Mesothelial cell of epicardium (in vitro differentiated cells): ENCODE data around the gene TGM2. TPM values are rescaled to one million over a fixed set of nuclear protein-coding genes. Genes with fewer than 3 reads are reported as not detected.

ENCODE experiments used
- DNase-seq, 2 experiments: peaks; one replicate each; pipeline ENCODE4 v3.0.0; 2021; ENCODE audit warnings: low spot score in 2 of 2; ENCODE audit not compliant: unreplicated experiment in 2 of 2
- H3K27ac Mint-ChIP-seq: 2 replicates; pipeline ENCODE4 v1.8.0; 2021; ENCODE audit warnings: mixed read lengths
- H3K27me3 Mint-ChIP-seq: 2 replicates; pipeline ENCODE4 v1.8.0; 2021; ENCODE audit warnings: low read depth, mixed read lengths
- H3K36me3 Mint-ChIP-seq: 2 replicates; pipeline ENCODE4 v1.8.0; 2021; ENCODE audit warnings: mixed read lengths
- H3K4me1 Mint-ChIP-seq: 2 replicates; pipeline ENCODE4 v1.8.0; 2021; ENCODE audit warnings: mixed read lengths
- H3K4me3 Mint-ChIP-seq: 2 replicates; pipeline ENCODE4 v1.8.0; 2021; ENCODE audit warnings: mild to moderate bottlenecking, moderate library complexity, mixed read lengths
- H3K9me3 Mint-ChIP-seq: 2 replicates; pipeline ENCODE4 v1.8.0; 2021; ENCODE audit warnings: mixed read lengths
- total RNA-seq: library from RNA; stranded (reverse); gene quantifications from 3 replicates; pipeline ENCODE4 v1.2.1, GENCODE V29; 2021
- TF ChIP-seq, protein P1 (sequence below): fragments of 200-600 bp; sonication (generic); IDR thresholded peaks from one replicate; pipeline ENCODE4 v1.5.0; 2021; ENCODE audit warnings: antibody characterized with exemption; ENCODE audit not compliant: unreplicated experiment

Gene TGM2
- total RNA-seq, 1 donor from 2014 or later: 35.7 TPM

- H3K27ac Mint-ChIP-seq: no peak overlapping the region
- H3K36me3 Mint-ChIP-seq: no peaks in the 10 kb centered on the region
- peaks cover 4% of the 10 kb centered on the region for H3K4me1 Mint-ChIP-seq
- H3K4me3 Mint-ChIP-seq: no peak overlapping the region
- TF ChIP-seq, protein P1, sequence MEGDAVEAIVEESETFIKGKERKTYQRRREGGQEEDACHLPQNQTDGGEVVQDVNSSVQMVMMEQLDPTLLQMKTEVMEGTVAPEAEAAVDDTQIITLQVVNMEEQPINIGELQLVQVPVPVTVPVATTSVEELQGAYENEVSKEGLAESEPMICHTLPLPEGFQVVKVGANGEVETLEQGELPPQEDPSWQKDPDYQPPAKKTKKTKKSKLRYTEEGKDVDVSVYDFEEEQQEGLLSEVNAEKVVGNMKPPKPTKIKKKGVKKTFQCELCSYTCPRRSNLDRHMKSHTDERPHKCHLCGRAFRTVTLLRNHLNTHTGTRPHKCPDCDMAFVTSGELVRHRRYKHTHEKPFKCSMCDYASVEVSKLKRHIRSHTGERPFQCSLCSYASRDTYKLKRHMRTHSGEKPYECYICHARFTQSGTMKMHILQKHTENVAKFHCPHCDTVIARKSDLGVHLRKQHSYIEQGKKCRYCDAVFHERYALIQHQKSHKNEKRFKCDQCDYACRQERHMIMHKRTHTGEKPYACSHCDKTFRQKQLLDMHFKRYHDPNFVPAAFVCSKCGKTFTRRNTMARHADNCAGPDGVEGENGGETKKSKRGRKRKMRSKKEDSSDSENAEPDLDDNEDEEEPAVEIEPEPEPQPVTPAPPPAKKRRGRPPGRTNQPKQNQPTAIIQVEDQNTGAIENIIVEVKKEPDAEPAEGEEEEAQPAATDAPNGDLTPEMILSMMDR: no peak
- peaks cover 3% of the 10 kb centered on the region for H3K9me3 Mint-ChIP-seq
- no peak for DNase-seq
- H3K27me3 Mint-ChIP-seq: no peaks in the 10 kb centered on the region
These were observed 46.4 kb upstream of the TGM2 start for GRCh38 chr20:38211200-38212097.

- Mint-ChIP-seq H3K4me1 (peaks cover 4% of the 10 kb centered on the region), H3K36me3 (no peaks in the 10 kb centered on the region), H3K27ac (no peak overlapping the region), H3K9me3 (peaks cover 7% of the 10 kb centered on the region), H3K27me3 (no peaks in the 10 kb centered on the region), H3K4me3 (no peak overlapping the region)
- DNase-seq: no peak
- TF ChIP-seq, protein P1: no peak
These were observed 45.7 kb upstream of the TGM2 start for GRCh38 chr20:38210741-38211140.

GRCh38 chr20:38209736-38210405 is 44.8 kb upstream of the TGM2 start:
- no peak for DNase-seq
- Mint-ChIP-seq H3K4me1 (peaks cover 4% of the 10 kb centered on the region), H3K27me3 (no peaks in the 10 kb centered on the region), H3K9me3 (peaks cover 7% of the 10 kb centered on the region), H3K4me3 (no peak overlapping the region), H3K36me3 (no peaks in the 10 kb centered on the region), H3K27ac (no peak overlapping the region)
- TF ChIP-seq, protein P1: no peak

DNA sequence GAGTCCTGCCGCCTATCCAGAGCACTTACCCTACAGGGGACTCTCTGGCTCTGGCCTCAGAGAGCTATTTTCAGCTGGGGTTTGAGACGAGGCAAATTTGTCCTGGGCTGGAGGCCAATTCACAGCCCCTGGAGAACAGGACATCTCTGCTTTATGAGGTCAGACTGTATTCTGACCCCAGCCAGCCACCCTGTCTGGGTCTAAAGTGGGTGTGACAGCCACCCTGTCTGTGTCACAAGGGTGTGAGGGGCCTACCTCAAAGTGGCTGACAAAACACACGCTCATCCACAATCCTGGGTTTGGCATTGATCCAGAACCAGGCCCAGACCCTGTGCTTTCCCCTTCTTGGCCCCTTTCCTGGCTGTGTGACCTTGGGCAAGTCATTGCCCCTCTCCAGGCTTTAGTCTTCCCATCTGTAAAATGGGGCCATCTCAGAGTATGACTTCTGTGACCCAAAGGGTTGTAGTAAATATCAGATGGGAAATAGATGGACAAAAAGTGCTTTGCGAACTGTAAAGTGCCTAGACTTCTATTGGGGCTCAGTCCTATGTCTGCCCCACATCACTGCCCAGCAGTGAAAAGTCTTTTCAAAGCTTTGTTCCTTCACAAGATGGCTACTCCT is 44.1 kb upstream of the TGM2 start:
- DNase-seq: no peak

GRCh38 chr20:38208523-38208922 is 43.5 kb upstream of the TGM2 start:
- Mint-ChIP-seq H3K36me3 (no peaks in the 10 kb centered on the region), H3K9me3 (peaks cover 7% of the 10 kb centered on the region), H3K4me3 (no peak overlapping the region), H3K4me1 (no peaks in the 10 kb centered on the region), H3K27me3 (no peaks in the 10 kb centered on the region), H3K27ac (no peak overlapping the region)
- no peak for DNase-seq
- TF ChIP-seq, protein P1: no peak

More for the DNA sequence above, 44.1 kb upstream of the TGM2 start:
- TF ChIP-seq, protein P1: no peak
- H3K4me1 Mint-ChIP-seq: no peaks in the 10 kb centered on the region
- H3K4me3 Mint-ChIP-seq: no peak overlapping the region
- H3K27me3 Mint-ChIP-seq: no peaks in the 10 kb centered on the region
- no peaks in the 10 kb centered on the region for H3K36me3 Mint-ChIP-seq
- peaks cover 7% of the 10 kb centered on the region for H3K9me3 Mint-ChIP-seq
- H3K27ac Mint-ChIP-seq: no peak overlapping the region
